Lower leg skin (tissue), 3 donors: ENCODE measurements around the gene PTPRN2.

ENCODE experiments used
- POLR2A ChIP-seq, 2 donors: fragments of 450-650 bp; IDR thresholded peaks; one replicate each; pipeline ENCODE4 v1.6.1; 2016 to 2017; ENCODE audit warnings: antibody characterized with exemption in 2 of 2, mild to moderate bottlenecking in 1 of 2, moderate library complexity in 1 of 2
- TF ChIP-seq, protein P1 (sequence below), 3 donors: fragments of 450-650 bp; IDR thresholded peaks; one replicate each; pipeline ENCODE4 v1.5.1; 2016; ENCODE audit warnings: antibody characterized with exemption in 3 of 3, mild to moderate bottlenecking in 3 of 3, moderate library complexity in 2 of 3

GRCh38 chr7:158474488-158474887 lies 113.1 kb downstream of the PTPRN2 start:
- TF ChIP-seq, protein P1, sequence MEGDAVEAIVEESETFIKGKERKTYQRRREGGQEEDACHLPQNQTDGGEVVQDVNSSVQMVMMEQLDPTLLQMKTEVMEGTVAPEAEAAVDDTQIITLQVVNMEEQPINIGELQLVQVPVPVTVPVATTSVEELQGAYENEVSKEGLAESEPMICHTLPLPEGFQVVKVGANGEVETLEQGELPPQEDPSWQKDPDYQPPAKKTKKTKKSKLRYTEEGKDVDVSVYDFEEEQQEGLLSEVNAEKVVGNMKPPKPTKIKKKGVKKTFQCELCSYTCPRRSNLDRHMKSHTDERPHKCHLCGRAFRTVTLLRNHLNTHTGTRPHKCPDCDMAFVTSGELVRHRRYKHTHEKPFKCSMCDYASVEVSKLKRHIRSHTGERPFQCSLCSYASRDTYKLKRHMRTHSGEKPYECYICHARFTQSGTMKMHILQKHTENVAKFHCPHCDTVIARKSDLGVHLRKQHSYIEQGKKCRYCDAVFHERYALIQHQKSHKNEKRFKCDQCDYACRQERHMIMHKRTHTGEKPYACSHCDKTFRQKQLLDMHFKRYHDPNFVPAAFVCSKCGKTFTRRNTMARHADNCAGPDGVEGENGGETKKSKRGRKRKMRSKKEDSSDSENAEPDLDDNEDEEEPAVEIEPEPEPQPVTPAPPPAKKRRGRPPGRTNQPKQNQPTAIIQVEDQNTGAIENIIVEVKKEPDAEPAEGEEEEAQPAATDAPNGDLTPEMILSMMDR (IDR thresholded peaks at IDR 0.05): no peak
- TF ChIP-seq POLR2A (IDR thresholded peaks at IDR 0.05): no peak
